ENCODE data around the gene SYNJ1.
"Not testable (repeated sequence)": the region's sequence is repeated elsewhere in the genome, so short reads cannot be mapped to it uniquely, and the experiment has no call there.

Gene SYNJ1, protein sequence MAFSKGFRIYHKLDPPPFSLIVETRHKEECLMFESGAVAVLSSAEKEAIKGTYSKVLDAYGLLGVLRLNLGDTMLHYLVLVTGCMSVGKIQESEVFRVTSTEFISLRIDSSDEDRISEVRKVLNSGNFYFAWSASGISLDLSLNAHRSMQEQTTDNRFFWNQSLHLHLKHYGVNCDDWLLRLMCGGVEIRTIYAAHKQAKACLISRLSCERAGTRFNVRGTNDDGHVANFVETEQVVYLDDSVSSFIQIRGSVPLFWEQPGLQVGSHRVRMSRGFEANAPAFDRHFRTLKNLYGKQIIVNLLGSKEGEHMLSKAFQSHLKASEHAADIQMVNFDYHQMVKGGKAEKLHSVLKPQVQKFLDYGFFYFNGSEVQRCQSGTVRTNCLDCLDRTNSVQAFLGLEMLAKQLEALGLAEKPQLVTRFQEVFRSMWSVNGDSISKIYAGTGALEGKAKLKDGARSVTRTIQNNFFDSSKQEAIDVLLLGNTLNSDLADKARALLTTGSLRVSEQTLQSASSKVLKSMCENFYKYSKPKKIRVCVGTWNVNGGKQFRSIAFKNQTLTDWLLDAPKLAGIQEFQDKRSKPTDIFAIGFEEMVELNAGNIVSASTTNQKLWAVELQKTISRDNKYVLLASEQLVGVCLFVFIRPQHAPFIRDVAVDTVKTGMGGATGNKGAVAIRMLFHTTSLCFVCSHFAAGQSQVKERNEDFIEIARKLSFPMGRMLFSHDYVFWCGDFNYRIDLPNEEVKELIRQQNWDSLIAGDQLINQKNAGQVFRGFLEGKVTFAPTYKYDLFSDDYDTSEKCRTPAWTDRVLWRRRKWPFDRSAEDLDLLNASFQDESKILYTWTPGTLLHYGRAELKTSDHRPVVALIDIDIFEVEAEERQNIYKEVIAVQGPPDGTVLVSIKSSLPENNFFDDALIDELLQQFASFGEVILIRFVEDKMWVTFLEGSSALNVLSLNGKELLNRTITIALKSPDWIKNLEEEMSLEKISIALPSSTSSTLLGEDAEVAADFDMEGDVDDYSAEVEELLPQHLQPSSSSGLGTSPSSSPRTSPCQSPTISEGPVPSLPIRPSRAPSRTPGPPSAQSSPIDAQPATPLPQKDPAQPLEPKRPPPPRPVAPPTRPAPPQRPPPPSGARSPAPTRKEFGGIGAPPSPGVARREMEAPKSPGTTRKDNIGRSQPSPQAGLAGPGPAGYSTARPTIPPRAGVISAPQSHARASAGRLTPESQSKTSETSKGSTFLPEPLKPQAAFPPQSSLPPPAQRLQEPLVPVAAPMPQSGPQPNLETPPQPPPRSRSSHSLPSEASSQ (N-terminal part only)

GRCh38 chr21:32727687-32728455 lies at the start of gene SYNJ1:
TSS of gene SYNJ1 (minus strand) at chr21:32728013. CDS start at chr21:32726895, 1,118 bp downstream.
- peak; percentile 97 for DNase-seq (ENCODE audit: low spot score)

DNA sequence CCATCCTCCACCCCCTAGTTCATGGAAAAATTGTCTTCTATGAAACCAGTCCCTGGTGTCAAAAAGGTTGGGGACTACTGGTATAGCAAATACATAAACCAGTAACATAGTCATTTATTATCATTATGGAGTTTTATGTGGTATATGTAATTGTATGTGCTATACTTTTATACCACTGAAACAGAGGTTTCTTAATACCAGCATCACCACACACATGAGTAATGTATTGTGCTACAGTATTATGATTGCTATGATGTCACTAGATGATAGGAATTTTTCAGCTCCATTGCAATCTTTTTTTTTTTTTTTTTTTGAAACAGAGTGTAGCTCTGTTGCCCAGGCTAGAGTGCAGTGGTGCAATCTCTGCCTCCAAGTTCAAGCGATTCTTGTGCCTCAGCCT lies 49.5 kb upstream of the SYNJ1 start:
- no peak for DNase-seq (ENCODE audit: low spot score)

DNA sequence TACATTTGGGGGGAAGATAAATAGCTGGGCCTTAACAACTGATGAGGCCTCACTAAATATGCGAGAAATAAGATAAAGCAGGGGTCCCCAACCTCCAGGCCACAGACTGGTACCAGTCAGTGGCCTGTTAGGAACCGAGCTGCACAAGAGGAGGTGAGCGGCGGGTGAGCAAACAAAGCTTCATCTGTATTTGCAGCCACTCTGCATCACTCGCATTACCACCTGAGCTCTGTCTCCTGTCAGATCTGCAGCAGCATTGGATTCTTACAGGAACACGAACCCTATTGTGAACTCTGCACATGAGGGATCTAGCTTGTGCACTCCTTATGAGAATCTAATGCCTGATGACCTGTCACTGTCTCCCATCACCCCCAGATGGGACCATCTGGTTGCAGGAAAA lies 48.9 kb upstream of the SYNJ1 start:
- DNase-seq (ENCODE audit: low spot score), result no peak

GRCh38 chr21:32773048-32773344 lies 45.2 kb upstream of the SYNJ1 start:
- DNase-seq (ENCODE audit: low spot score), result not testable (repeated sequence)

DNA sequence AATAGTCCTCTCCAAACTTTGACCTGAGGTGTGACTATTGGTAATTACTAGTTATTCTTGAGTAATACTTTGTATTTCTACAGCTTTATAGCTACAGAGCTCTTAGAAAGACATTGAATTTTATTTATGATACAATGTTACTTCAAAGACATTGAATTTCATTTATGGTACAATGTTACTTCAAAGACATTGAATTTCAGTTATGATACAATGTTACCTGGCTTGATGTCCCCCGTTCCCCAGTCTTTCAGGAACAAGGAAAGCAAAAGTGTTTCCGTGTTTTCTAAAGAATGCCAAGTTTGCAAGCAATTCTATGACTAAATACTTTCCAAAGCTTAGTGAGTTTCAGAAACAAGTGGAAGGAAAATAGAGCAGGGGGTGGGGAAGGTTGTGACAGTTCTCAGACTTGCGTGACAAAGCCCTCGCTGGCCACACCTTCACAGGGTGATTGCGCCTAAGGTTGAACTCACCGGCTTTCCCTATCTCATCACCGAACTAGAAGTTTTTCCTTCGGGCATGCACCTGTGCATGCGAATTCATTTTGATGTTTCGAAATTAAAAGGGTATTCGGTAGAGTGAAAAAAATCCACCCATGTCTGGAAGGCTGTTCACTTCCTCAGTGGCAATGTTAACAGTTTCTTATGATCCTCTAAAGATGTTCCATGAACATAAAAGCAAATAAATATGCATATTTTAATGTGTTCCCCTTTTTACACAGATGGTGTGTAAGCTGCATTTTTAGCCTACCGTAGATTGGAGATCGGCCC lies 44.7 kb upstream of the SYNJ1 start:
- peak; percentile 64 for DNase-seq (ENCODE audit: low spot score)

GRCh38 chr21:32770871-32771523 lies 43.2 kb upstream of the SYNJ1 start:
- peak; percentile 44 for DNase-seq (ENCODE audit: low spot score)

DNA sequence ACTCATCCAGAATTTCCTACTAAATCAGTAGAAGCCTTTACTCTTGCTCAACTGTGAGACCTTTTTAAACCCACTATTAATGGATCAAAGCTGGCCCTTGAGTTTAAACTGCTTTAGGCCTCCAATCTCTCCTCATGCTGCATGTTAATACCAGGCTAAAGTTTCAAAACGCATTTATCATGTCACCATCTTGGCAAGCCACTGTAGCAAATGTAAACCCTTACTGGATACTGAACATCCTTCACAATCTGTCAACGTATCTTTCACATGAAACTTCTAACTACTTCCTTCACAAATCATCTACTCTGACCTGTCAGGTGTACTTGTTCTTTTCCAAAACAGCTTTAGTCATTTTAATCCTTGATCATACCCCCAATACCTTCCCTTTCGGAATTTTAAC lies 40.7 kb upstream of the SYNJ1 start:
- DNase-seq (ENCODE audit: low spot score), result peak; percentile 12

- no peak for DNase-seq (ENCODE audit: low spot score)
These were observed 37.2 kb upstream of the SYNJ1 start for GRCh38 chr21:32765058-32765457.

DNA sequence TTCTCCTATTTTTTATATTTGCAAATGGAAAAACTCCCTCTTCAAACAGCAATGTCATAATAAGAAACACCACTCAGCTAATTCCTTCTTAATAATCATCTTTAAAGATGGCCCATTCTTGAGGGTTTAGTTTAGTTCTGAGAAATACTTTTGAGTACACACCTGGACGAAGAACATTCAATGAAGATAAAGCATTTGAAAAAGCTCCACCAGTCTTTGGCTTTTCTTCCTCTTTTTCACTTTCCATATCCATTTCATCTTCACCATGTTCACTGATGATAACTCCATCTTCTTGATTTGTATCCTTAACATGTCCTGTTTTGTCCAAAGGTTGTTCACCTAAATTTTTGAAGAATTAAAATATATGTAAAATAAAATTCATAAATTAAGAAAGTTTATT lies 36.4 kb upstream of the SYNJ1 start:
- no peak for DNase-seq (ENCODE audit: low spot score)

- no peak for DNase-seq (ENCODE audit: low spot score)
These were observed 30.0 kb upstream of the SYNJ1 start for GRCh38 chr21:32757804-32758203.

GRCh38 chr21:32756096-32756495 lies 28.3 kb upstream of the SYNJ1 start:
- no peak for DNase-seq (ENCODE audit: low spot score)

DNA sequence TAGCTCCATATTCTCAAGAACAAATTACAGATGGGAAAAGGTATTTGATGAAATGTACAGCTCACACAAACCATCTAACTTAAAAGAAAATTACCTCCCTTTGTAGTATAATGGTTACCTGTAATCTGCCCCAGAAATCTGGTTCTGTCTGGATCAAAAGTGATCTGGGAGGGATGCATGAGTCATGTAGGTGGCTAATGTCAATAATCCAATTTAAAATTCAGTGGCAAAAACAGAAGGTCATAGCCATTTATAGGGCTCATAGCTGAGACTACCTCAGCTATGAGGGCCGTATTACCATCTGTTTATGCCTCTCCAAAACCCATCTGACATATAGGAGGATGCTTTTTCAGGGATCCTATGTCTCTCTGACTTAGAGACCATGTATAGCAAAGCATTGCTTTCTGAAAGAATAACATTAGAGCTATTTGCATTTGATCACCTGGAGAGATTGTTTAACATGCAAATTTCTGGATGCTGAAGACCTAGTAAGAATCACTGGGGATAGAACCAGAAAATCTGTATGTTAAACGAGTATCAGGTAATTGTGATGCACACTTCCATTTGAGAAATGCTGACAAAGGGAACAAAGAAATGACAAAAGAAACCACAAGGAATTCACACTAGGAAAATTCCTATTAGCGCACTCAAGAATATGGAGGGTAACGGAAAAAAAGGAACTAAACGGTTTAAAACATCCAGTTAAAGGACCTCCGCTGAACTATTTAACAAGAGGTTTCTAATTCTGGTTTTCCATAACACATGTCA lies 26.2 kb upstream of the SYNJ1 start:
- no peak for DNase-seq (ENCODE audit: low spot score)

DNA sequence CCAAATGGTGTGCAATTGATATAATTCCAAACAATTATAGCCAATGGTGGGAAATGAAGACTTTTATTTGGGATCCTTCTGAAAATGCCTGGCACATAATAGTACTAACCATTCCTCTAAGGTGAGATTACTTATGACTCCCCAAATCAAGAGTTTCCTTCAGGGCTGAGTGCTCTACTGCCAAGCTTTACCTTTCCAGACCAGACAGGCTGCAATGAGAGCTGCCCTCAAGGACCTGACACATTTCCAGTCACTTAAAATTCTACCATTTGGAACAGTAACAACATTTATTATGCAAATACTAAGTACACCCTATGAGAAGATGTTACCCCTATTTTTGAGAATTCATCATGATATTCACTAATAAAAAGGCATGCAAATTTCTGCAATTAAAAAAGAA lies 22.6 kb upstream of the SYNJ1 start:
- no peak for DNase-seq (ENCODE audit: low spot score)

DNA sequence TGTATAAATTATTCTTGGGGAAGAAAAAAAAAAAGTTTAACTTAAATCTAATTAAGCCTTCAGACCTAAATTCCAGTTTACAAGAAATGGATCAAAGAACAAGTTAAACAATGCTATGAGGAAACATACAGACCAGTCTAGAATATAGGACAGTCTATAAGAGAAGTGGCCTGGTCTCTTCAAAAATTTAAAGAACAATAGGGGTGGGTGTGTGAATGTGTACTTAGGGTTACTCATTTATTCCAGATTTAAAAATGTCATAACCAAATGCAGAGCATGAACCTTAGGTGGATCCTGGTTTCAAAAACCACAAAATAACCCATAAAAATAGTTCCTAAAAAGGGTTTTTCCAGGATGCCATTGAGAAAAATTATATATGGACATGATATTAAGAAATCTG lies 21.8 kb upstream of the SYNJ1 start:
- no peak for DNase-seq (ENCODE audit: low spot score)

- DNase-seq (ENCODE audit: low spot score), result no peak
These were observed 20.7 kb upstream of the SYNJ1 start for GRCh38 chr21:32748529-32748928.

- DNase-seq (ENCODE audit: low spot score), result no peak
These were observed 19.6 kb upstream of the SYNJ1 start for GRCh38 chr21:32747396-32747795.

DNA sequence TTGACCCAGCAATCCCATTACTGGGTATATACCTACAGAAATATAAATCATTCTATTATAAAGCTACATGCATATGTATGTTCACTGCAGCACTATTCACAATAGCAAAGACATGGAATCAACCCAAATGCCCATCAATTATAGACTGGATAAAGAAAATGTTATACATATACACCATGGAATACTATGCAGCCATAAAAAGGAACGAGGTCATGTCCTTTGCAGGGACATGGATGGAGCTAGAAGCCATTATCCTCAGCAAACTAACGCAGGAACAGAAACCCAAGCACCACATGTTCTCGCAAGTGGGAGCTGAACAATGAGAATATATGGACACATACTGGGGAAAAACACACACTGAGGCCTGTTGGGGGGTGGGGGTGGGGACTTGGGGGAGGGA lies 18.9 kb upstream of the SYNJ1 start:
- DNase-seq (ENCODE audit: low spot score), result not testable (repeated sequence)

- no peak for DNase-seq (ENCODE audit: low spot score)
These were observed 14.6 kb upstream of the SYNJ1 start for GRCh38 chr21:32742396-32742795.

DNA sequence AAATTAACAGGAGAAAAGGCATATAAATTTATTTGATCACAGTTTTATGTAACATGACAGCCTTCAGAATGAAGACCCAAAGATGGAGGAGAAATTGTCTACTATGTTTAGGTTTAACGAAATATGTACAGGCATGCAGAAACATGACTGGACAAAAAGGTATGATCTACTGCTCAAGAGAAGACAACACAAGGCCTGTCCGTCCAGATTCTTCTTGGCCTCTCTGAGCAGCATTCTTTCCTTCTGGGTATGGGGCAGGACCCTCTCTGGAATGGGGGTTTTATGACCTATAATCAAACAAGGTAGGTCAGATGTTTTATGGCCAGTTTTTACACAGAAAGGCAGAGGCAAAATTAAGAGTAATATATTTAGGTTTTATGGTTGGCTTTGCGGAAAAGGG lies 13.5 kb upstream of the SYNJ1 start:
- DNase-seq (ENCODE audit: low spot score), result no peak

GRCh38 chr21:32739946-32740345 lies 12.1 kb upstream of the SYNJ1 start:
- DNase-seq (ENCODE audit: low spot score), result no peak

Measured in activated CD4-positive, alpha-beta T cell treated with anti-CD3 and anti-CD28 coated beads, Interleukin-2, Interleukin-4, amounts not matched to agents 100 ng/mL and 50 ng/mL, durations not matched to agents 16 hours and 8 hours (primary cell).